ENCODE data around the gene UBXN10. TPM values are rescaled to one million over a fixed set of nuclear protein-coding genes. Genes with fewer than 3 reads are reported as not detected.

The UBXN10 gene
- total RNA-seq, 2 experiments from 2014 or later = 0.27 to 0.33 TPM

DNA sequence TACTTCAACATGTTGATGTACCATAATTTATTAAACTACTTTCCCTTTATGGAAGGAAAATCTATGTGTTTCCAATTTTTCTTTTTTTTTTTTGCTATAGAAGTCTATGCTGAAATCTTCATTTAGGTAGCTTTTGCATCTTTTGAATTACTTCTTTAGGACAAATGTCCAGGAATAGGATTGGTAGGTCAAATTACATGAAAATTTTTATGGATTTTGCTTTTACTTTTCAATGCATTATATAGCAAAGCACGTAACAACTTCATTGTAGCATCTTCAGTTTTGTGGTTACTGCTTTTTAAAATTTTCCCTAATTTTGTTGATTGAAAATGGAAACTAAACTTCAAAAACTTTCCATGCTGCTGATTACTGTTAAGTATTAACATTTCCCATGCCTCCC is 12.4 kb downstream of the UBXN10 start:
- intact Hi-C loops (cut with micrococcal nuclease) = no loop called here
- Mint-ChIP-seq H3K27ac (no peak overlapping the region), H3K27me3 (ENCODE audit: low read depth) (peaks cover 2% of the 10 kb centered on the region), H3K4me1 (ENCODE audit: low read depth) (no peaks in the 10 kb centered on the region), H3K36me3 (ENCODE audit: low read depth) (no peaks in the 10 kb centered on the region), H3K4me3 (no peak overlapping the region), H3K9me3 (no peaks in the 10 kb centered on the region)
- no peak for DNase-seq
- CTCF ChIA-PET = interaction anchor here (6.1 kb wide), 1 partner anchor 37 kb away, joined by 75 read pairs; no protein-coding TSS in a partner anchor

DNA sequence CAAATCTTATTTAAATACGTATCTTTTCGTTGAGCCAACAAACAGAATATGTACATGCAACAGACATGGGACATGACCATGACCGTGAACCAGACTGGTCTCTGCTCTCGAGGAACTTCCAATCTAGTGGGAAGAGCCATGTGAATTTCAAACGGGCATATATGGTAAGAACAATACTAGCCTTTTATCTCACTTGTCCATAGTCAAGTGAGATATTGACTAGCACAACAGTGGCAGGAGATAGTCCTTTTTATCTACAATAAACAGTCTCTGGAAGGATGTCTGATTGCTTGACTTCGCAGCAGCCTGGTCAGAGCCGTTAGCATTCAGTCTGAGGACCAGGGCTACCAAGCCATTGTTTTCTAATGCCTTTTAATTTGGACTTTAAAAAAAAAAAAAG is 13.0 kb downstream of the UBXN10 start:
- intact Hi-C loops (cut with micrococcal nuclease) = no loop called here
- H3K4me3 Mint-ChIP-seq = no peak overlapping the region
- DNase-seq = no peak
- no peaks in the 10 kb centered on the region for H3K4me1 Mint-ChIP-seq (ENCODE audit: low read depth)
- peaks cover 2% of the 10 kb centered on the region for H3K27me3 Mint-ChIP-seq (ENCODE audit: low read depth)
- CTCF ChIA-PET = interaction anchor here (6.1 kb wide), 1 partner anchor 37 kb away, joined by 75 read pairs; no protein-coding TSS in a partner anchor
- no peaks in the 10 kb centered on the region for H3K9me3 Mint-ChIP-seq
- H3K36me3 Mint-ChIP-seq (ENCODE audit: low read depth) = no peaks in the 10 kb centered on the region
- H3K27ac Mint-ChIP-seq = no peak overlapping the region

DNA sequence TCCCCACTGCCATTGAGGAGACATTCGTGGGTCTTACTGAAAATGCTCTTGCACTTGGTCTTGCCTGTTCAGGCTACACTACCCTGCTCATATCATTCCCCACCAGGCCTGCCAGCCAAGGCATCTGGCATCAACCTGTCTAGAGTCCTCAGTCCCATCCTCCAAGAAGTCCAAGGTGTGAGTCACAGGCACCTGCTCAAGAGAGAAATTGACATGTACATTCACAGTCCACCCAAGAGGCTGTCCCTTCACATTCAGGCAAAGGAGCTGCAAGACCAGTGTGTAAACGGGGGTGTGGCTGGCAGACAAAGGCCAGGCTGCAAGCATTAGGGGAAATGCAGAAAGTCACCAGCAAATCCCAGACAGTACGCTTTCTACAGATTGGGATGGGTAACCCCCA is 13.5 kb downstream of the UBXN10 start:
- intact Hi-C loops (cut with micrococcal nuclease) = no loop called here
- no peak overlapping the region for H3K27ac Mint-ChIP-seq
- H3K9me3 Mint-ChIP-seq = no peaks in the 10 kb centered on the region
- H3K36me3 Mint-ChIP-seq (ENCODE audit: low read depth) = no peaks in the 10 kb centered on the region
- no peaks in the 10 kb centered on the region for H3K4me1 Mint-ChIP-seq (ENCODE audit: low read depth)
- no peak overlapping the region for H3K4me3 Mint-ChIP-seq
- peaks cover 2% of the 10 kb centered on the region for H3K27me3 Mint-ChIP-seq (ENCODE audit: low read depth)
- no peak for DNase-seq
- CTCF ChIA-PET = interaction anchor here (1.7 kb wide), 1 partner anchor 13 kb away, joined by 5 read pairs; no protein-coding TSS in a partner anchor

DNA sequence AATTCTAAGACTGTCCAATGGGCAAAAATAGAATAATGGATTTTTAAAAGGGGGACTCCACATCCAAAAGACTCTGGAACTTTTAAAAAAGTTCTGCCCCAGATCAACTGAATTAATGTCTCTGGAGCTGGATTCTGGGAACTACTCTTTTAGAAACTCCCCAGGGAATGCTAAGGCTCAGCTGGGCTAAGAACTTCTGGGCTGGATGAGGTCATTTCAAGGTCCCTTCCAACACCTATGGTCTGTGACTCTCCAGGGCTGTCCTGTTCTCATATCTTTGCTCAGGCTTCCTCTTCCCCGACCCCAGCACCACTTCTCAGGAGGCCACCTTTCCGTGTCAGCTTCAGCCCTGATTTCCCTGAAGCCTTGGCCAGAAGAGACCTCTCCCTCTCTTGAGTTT is 13.9 kb downstream of the UBXN10 start:
- no peak overlapping the region for H3K4me3 Mint-ChIP-seq
- no peaks in the 10 kb centered on the region for H3K4me1 Mint-ChIP-seq (ENCODE audit: low read depth)
- CTCF ChIA-PET = interaction anchor here (1.7 kb wide), 1 partner anchor 13 kb away, joined by 5 read pairs; no protein-coding TSS in a partner anchor
- no peaks in the 10 kb centered on the region for H3K9me3 Mint-ChIP-seq
- peaks cover 2% of the 10 kb centered on the region for H3K27me3 Mint-ChIP-seq (ENCODE audit: low read depth)
- no peak overlapping the region for H3K27ac Mint-ChIP-seq
- H3K36me3 Mint-ChIP-seq (ENCODE audit: low read depth) = no peaks in the 10 kb centered on the region
- no peak for DNase-seq
- intact Hi-C loops (cut with micrococcal nuclease) = no loop called here

DNA sequence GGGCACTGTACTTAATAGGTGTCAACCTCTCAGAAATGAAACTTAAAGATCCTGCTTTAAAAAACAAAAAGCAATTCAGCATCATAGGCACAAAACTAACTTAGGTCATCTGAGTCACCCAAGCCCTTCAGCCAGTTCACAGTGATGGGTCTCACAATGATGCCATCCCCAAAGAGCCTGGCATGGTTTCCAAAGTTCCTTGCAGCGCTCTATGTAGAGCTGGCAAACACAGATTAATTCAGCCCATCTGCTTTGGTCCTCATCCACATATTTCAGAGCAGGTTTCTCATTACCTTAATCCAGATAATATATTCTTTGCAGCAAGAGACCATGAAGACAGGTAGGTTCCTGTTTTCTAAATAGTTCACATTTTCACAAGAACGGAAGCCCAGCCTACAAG is 15.1 kb downstream of the UBXN10 start:
- no peak for DNase-seq
- Mint-ChIP-seq H3K36me3 (ENCODE audit: low read depth) (no peaks in the 10 kb centered on the region), H3K27ac (no peak overlapping the region), H3K4me1 (ENCODE audit: low read depth) (no peaks in the 10 kb centered on the region), H3K4me3 (no peak overlapping the region), H3K27me3 (ENCODE audit: low read depth) (peaks cover 2% of the 10 kb centered on the region), H3K9me3 (no peaks in the 10 kb centered on the region)
- intact Hi-C loops (cut with micrococcal nuclease) = no loop called here
- CTCF ChIA-PET = interaction anchor here (1.7 kb wide), 1 partner anchor 12 kb away, joined by 5 read pairs; no protein-coding TSS in a partner anchor

DNA sequence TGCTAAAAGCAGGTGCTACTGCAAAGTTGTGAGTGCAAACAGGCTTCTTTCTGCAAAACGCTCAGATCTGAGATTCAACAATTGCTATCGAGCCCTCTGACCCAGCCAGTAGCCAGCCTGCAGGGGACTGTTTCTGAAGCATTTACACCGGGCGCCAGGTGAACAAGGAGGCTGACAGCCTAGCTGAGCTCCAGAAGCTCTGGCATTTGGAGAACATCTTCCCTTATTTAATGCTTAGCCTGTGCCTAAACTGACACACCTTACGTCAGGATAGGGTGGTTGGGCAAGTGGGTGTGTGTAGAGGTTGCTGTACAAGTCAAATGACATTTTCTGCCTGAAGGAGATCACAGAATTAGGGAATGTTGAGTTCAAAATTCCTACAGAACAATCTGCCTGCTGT is 16.3 kb downstream of the UBXN10 start:
- H3K36me3 Mint-ChIP-seq (ENCODE audit: low read depth) = no peaks in the 10 kb centered on the region

DNA sequence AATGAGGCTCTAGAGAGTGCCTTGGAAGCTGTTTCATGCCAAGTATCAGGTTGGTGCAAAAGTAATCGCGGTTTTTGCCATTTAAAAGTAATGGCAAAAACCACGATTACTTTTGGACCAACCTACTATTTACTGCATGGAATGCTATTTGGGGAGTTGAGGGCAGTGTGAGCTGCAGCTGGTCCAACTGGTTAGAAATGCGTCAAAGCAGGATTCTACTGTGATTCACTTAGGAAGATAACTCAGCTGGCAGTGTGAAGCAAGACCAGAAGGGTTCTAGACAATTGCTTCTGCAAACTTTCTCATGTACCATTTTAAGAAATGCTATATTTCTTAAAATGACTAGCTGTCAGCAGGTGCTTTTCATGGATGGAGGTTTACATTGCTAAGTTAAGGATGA is 21.6 kb downstream of the UBXN10 start:
- H3K27me3 Mint-ChIP-seq (ENCODE audit: low read depth) = peaks cover 6% of the 10 kb centered on the region
- no peak overlapping the region for H3K27ac Mint-ChIP-seq
- H3K36me3 Mint-ChIP-seq (ENCODE audit: low read depth) = no peaks in the 10 kb centered on the region
- CTCF ChIA-PET = no interaction called here
- DNase-seq = no peak
- peaks cover 4% of the 10 kb centered on the region for H3K4me1 Mint-ChIP-seq (ENCODE audit: low read depth)
- H3K4me3 Mint-ChIP-seq = no peak overlapping the region
- no peaks in the 10 kb centered on the region for H3K9me3 Mint-ChIP-seq
- intact Hi-C loops (cut with micrococcal nuclease) = no loop called here

More for the DNA sequence above, 16.3 kb downstream of the UBXN10 start:
- Mint-ChIP-seq H3K27me3 (ENCODE audit: low read depth) (peaks cover 2% of the 10 kb centered on the region), H3K27ac (no peak overlapping the region), H3K9me3 (no peaks in the 10 kb centered on the region), H3K4me1 (ENCODE audit: low read depth) (no peaks in the 10 kb centered on the region), H3K4me3 (no peak overlapping the region)
- no peak for DNase-seq
- CTCF ChIA-PET = interaction anchor here (0.7 kb wide), 2 partner anchors 164 to 478 kb away, joined by 3 to 4 read pairs; no protein-coding TSS in a partner anchor
- intact Hi-C loops (cut with micrococcal nuclease) = no loop called here

DNA sequence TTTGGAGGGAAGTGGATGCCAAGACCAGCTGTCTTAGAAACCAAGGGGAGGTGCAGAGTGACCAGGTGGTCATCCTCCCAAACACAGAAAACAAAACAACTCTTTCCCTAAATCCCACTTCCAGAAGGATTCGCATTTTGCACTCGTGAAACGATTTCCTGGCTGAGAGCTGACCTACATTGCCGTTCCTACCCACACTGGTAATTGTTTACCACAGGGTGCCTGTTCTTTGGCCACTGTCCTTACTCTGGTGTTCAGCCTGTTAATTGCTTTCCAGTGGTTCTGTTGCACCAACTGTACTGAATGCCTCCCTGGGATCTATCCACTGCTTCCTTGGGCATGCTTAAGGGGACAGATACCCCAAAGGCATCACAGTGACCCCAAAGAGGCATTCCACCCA is 23.6 kb downstream of the UBXN10 start:
- Mint-ChIP-seq H3K36me3 (ENCODE audit: low read depth) (no peaks in the 10 kb centered on the region), H3K27ac (no peak overlapping the region), H3K4me3 (no peak overlapping the region), H3K4me1 (ENCODE audit: low read depth) (peaks cover 7% of the 10 kb centered on the region), H3K27me3 (ENCODE audit: low read depth) (peaks cover 11% of the 10 kb centered on the region), H3K9me3 (no peaks in the 10 kb centered on the region)
- CTCF ChIA-PET = interaction anchor here (1.1 kb wide), 1 partner anchor 221 kb away, joined by 5 read pairs; no protein-coding TSS in a partner anchor
- intact Hi-C loops (cut with micrococcal nuclease) = no loop called here
- DNase-seq = no peak

DNA sequence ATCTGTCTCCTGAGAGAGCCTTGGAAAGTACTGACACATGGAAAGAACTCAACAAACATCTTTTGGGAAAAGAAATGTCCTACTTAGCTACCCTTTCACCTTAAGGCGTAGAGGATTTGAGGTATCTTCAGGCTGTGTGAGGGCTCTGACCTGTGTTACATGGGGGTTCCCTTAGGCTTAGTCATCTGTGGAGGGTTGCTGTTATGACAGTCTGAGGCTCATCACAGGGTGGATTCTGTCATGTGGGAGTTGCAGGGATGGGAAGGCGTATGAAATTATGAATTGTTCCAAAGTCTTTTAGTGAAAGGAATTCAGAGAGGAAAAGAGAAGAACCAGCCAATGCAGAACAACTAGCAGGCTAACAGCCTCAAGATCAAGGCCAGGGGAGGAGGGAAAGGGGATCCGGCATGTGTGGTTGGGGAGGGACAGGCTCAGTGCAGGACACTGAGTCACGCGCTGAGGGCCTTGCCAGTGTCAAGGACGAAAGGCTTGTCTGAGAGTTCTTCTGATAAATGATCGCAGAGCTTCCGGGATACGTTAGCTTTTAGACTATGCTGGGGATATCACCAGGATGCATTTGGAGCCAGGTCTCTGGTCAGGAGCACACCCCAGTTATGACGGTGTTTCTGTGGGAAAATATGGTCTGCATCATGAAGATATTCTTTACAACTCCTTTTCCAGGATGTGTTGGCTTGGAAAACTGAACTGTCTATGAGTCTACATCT is 25.0 kb downstream of the UBXN10 start:
- Mint-ChIP-seq H3K4me3 (no peak overlapping the region), H3K4me1 (ENCODE audit: low read depth) (peaks cover 7% of the 10 kb centered on the region), H3K27ac (no peak overlapping the region), H3K36me3 (ENCODE audit: low read depth) (no peaks in the 10 kb centered on the region), H3K27me3 (ENCODE audit: low read depth) (peaks cover 21% of the 10 kb centered on the region), H3K9me3 (no peaks in the 10 kb centered on the region)
- intact Hi-C loops (cut with micrococcal nuclease) = no loop called here
- CTCF ChIA-PET = interaction anchor here (0.7 to 9.9 kb wide), 3 partner anchors 220 to 343 kb away, joined by 3 to 98 read pairs (median 5); no protein-coding TSS in a partner anchor
- no peak for DNase-seq

DNA sequence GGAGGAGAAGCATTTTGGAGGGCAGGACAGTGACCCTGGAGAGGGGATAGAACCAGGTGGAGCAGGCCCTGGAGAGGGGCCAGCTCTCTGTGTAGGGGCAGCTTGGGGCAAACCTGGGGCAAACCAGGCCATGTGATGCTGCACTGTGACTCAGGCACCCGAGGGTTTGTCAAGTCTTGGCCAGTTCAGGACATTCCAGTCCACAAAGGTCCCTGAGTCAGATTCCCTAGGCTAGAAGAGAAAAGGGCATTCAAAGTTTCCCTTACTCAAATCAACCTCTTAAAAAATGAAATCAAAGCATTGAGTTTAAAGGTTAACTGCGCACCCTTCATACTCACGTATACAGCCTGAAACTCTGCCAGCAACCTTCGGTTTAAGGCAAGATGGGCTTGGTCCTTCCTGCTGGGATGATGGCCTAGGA is 25.6 kb downstream of the UBXN10 start:
- Mint-ChIP-seq H3K9me3 (no peaks in the 10 kb centered on the region), H3K27me3 (ENCODE audit: low read depth) (peaks cover 21% of the 10 kb centered on the region), H3K4me3 (no peak overlapping the region), H3K27ac (no peak overlapping the region), H3K4me1 (ENCODE audit: low read depth) (peaks cover 7% of the 10 kb centered on the region), H3K36me3 (ENCODE audit: low read depth) (no peaks in the 10 kb centered on the region)
- no peak for DNase-seq
- intact Hi-C loops (cut with micrococcal nuclease) = no loop called here
- CTCF ChIA-PET = interaction anchor here (1.1 to 9.9 kb wide), 5 partner anchors 10 to 282 kb away, joined by 3 to 98 read pairs (median 7); partner anchors contain the start of gene CAMK2N1

DNA sequence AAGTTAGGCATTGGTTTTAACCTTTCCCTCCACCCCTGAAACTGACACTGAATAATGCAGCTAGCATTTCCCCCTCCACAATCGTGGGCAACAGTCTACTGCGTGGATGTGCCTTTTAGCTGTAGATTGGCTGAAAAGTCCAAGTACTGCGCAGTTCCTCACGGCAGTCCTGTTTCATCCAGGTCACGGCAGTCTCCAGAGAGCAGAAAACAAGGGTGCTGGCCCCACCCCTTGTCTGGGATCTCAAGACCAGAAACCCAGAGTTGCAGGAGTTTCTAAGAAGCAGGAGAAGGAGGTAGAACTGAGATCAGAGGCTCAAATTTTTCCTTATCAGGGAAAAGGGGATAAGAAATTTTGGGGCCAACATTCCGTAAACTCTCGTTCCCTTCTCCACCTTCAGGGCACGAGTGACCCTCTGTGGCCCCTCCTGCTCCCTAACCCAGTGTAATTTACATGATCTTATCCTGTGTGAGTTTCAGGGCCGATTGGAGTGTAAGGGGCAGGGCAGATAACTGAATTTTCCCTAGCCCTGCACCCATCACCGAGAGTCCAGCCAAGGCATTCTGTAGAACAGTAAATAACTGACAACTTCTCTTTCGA is 26.3 kb downstream of the UBXN10 start:
- Mint-ChIP-seq H3K27ac (no peak overlapping the region), H3K36me3 (ENCODE audit: low read depth) (no peaks in the 10 kb centered on the region), H3K4me1 (ENCODE audit: low read depth) (peaks cover 7% of the 10 kb centered on the region), H3K9me3 (no peaks in the 10 kb centered on the region), H3K27me3 (ENCODE audit: low read depth) (peaks cover 21% of the 10 kb centered on the region), H3K4me3 (no peak overlapping the region)
- no peak for DNase-seq
- CTCF ChIA-PET = interaction anchor here (0.6 to 9.9 kb wide), 28 partner anchors 9 to 1087 kb away, joined by 3 to 98 read pairs (median 4); partner anchors contain the start of genes CAMK2N1 and MUL1
- intact Hi-C loops (cut with micrococcal nuclease) = loop anchor here (2.0 kb wide), 1 partner anchor 147 kb away; no protein-coding TSS in a partner anchor

DNA sequence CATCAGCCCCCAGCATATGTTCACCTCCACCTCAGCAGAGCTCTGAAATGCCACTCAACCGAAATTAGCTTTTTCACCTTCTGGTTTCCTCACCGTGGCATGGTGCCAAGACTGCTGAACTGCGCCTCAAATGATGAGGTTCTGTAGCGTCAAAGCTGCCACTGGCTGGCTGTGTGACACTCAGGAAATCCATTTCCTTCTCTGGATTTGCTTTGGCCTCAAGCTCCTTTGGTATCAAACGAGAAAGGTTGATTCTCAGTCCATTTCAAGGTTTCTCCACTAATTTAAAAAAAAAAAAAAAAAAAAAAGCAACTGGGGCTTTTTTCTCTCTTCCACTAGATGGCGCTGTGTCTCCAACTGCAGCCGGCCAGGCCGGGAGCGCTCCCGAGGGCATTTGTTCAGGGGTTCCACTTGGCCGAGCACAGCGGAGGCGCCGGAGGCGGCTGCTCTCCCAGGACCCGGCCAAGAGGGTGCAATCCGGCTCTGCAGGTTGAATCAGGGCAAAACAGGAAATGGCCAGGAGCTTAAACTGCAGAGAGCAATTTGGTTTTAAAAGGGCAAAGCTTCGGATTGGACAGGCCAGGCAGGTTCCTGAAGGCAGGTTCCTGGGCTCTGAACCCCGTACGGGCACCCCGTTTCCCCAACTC is 26.9 kb downstream of the UBXN10 start:
- Mint-ChIP-seq H3K4me1 (ENCODE audit: low read depth) (peaks cover 7% of the 10 kb centered on the region), H3K27ac (no peak overlapping the region), H3K27me3 (ENCODE audit: low read depth) (peaks cover 21% of the 10 kb centered on the region), H3K9me3 (no peaks in the 10 kb centered on the region), H3K4me3 (no peak overlapping the region), H3K36me3 (ENCODE audit: low read depth) (no peaks in the 10 kb centered on the region)
- intact Hi-C loops (cut with micrococcal nuclease) = loop anchor here (1.0 to 2.0 kb wide), 2 partner anchors 146 to 280 kb away; no protein-coding TSS in a partner anchor
- DNase-seq = peak; percentile 66
- CTCF ChIA-PET = interaction anchor here (0.6 to 9.9 kb wide), 41 partner anchors 8 to 1086 kb away, joined by 3 to 98 read pairs (median 4); partner anchors contain the start of genes CAMK2N1 and MUL1

Measured in activated naive CD4-positive, alpha-beta T cell treated with anti-CD3 and anti-CD28 coated beads for 36 hours (primary cell).